OCI-LY1 (cell line): Measurements from ENCODE around the gene ILF3.

ENCODE experiments used
- H2AFZ ChIP-seq: fragments of 200-600 bp; sonication (generic), shearing (Covaris generic); 2 replicates; pipeline ENCODE4 v1.6.0; 2014; ENCODE audit warnings: antibody characterized with exemption, mild to moderate bottlenecking, low read length
- H3F3A ChIP-seq: fragments of 200-600 bp; sonication (generic), shearing (Covaris generic); 2 replicates; pipeline ENCODE4 v1.6.0; 2014; ENCODE audit warnings: mild to moderate bottlenecking, antibody characterized with exemption, low read length, moderate library complexity; ENCODE audit not compliant: insufficient read depth
- H3K27ac ChIP-seq: fragments of 200-600 bp; sonication (generic); 2 replicates; pipeline ENCODE4 v1.5.1; 2014; ENCODE audit warnings: low read length, mixed run types, mild to moderate bottlenecking, low read depth; ENCODE audit not compliant: poor library complexity, severe bottlenecking
- H3K27me3 ChIP-seq: fragments of 200-600 bp; sonication (generic); 2 replicates; pipeline ENCODE4 v1.6.0; 2014; ENCODE audit warnings: antibody characterized with exemption, mild to moderate bottlenecking, low read length, moderate library complexity; ENCODE audit not compliant: insufficient read depth
- H3K36me3 ChIP-seq: fragments of 200-600 bp; sonication (generic); 2 replicates; pipeline ENCODE4 v1.6.1; 2014; ENCODE audit warnings: mild to moderate bottlenecking, antibody characterized with exemption, low read length, moderate library complexity, mixed read lengths; ENCODE audit not compliant: insufficient read depth
- H3K4me1 ChIP-seq: fragments of 200-600 bp; sonication (generic); 2 replicates; pipeline ENCODE4 v1.5.1; 2014; ENCODE audit warnings: mild to moderate bottlenecking, low read length, moderate library complexity; ENCODE audit not compliant: insufficient read depth, severe bottlenecking
- H3K4me2 ChIP-seq: fragments of 200-600 bp; sonication (generic), shearing (Covaris generic); 2 replicates; pipeline ENCODE4 v1.6.1; 2014; ENCODE audit warnings: low read length
- H3K4me3 ChIP-seq: fragments of 200-600 bp; sonication (generic); 2 replicates; pipeline ENCODE4 v1.5.1; 2014; ENCODE audit warnings: low read length, low read depth, mild to moderate bottlenecking, mixed read lengths; ENCODE audit not compliant: poor library complexity, severe bottlenecking
- H3K79me2 ChIP-seq: fragments of 200-600 bp; shearing (Covaris generic); 2 replicates; pipeline ENCODE4 v1.6.1; 2016; ENCODE audit warnings: mixed run types, low read length, mixed read lengths; ENCODE audit not compliant: insufficient read depth
- H3K9ac ChIP-seq: fragments of 200-600 bp; sonication (generic), shearing (Covaris generic); 2 replicates; pipeline ENCODE4 v1.6.1; 2014; ENCODE audit warnings: mild to moderate bottlenecking, low read length, mixed read lengths
- H3K9me2 ChIP-seq: fragments of 200-600 bp; sonication (generic), shearing (Covaris generic); 2 replicates; pipeline ENCODE4 v1.6.1; 2014; ENCODE audit warnings: low read depth, mild to moderate bottlenecking, low read length, mixed read lengths
- H3K9me3 ChIP-seq: fragments of 200-600 bp; shearing (Covaris generic); 2 replicates; pipeline ENCODE4 v1.6.1; 2014; ENCODE audit warnings: low read length, mixed read lengths
- H4K20me1 ChIP-seq: fragments of 200-600 bp; sonication (generic), shearing (Covaris generic); 2 replicates; pipeline ENCODE4 v1.6.0; 2016; ENCODE audit warnings: mild to moderate bottlenecking, low read length; ENCODE audit not compliant: insufficient read depth
- CTCF ChIP-seq: fragments of 200-600 bp; sonication (generic), shearing (Covaris generic); IDR thresholded peaks from 2 replicates; pipeline ENCODE4 v1.5.1; 2017; ENCODE audit warnings: mild to moderate bottlenecking, antibody characterized with exemption, low read length, moderate library complexity, mixed read lengths
- EZH2 ChIP-seq: fragments of 200-600 bp; sonication (generic), shearing (Covaris generic); IDR thresholded peaks from 2 replicates; pipeline ENCODE4 v1.8.0; 2017; ENCODE audit warnings: borderline replicate concordance, mixed run types, mild to moderate bottlenecking, antibody characterized with exemption, low read length, moderate library complexity, mixed read lengths

ILF3 gene

GRCh38 chr19:10677751-10678150, 23.6 kb downstream of the ILF3 start:
- H3K27me3 ChIP-seq = no peaks in the 10 kb centered on the region
- H3K36me3 ChIP-seq = peaks cover 95% of the 10 kb centered on the region
- H4K20me1 ChIP-seq = no peaks in the 10 kb centered on the region
- no peaks in the 10 kb centered on the region for H3K4me1 ChIP-seq
- H3K9ac ChIP-seq = no peak overlapping the region
- no peak for TF ChIP-seq CTCF
- H3K9me3 ChIP-seq = no peaks in the 10 kb centered on the region
- no peak overlapping the region for H3K4me2 ChIP-seq
- 0 out of 2 replicates have a peak, but pooled peaks cover 6% of the 10 kb centered on the region for H3K79me2 ChIP-seq
- H3F3A ChIP-seq = 0 out of 2 replicates have a peak, but pooled peaks cover 5% of the 10 kb centered on the region
- no peak overlapping the region for H2AFZ ChIP-seq
- no peak overlapping the region for H3K27ac ChIP-seq
- H3K4me3 ChIP-seq = no peak overlapping the region
- H3K9me2 ChIP-seq = no peaks in the 10 kb centered on the region

GRCh38 chr19:10678813-10679212, 24.7 kb downstream of the ILF3 start:
- Histone ChIP-seq H3K79me2 (0 out of 2 replicates have a peak, but pooled peaks cover 6% of the 10 kb centered on the region), H3K4me1 (no peaks in the 10 kb centered on the region), H3F3A (0 out of 2 replicates have a peak, but pooled peaks cover 5% of the 10 kb centered on the region), H4K20me1 (no peaks in the 10 kb centered on the region), H3K4me3 (no peak overlapping the region), H3K9ac (no peak overlapping the region), H3K36me3 (peaks cover 95% of the 10 kb centered on the region), H3K9me2 (no peaks in the 10 kb centered on the region), H3K9me3 (no peaks in the 10 kb centered on the region), H3K4me2 (no peak overlapping the region), H3K27ac (no peak overlapping the region), H2AFZ (no peak overlapping the region), H3K27me3 (no peaks in the 10 kb centered on the region)
- no peak for TF ChIP-seq EZH2

GRCh38 chr19:10679743-10680142, 25.6 kb downstream of the ILF3 start:
- Histone ChIP-seq H3K9me2 (no peaks in the 10 kb centered on the region), H3K27ac (no peak overlapping the region), H2AFZ (no peak overlapping the region), H3K4me1 (no peaks in the 10 kb centered on the region), H3K9ac (no peak overlapping the region), H3K79me2 (0 out of 2 replicates have a peak, but pooled peaks cover 4% of the 10 kb centered on the region), H3F3A (0 out of 2 replicates have a peak, but pooled peaks cover 5% of the 10 kb centered on the region), H3K36me3 (peaks cover 96% of the 10 kb centered on the region), H4K20me1 (no peaks in the 10 kb centered on the region), H3K27me3 (no peaks in the 10 kb centered on the region), H3K4me2 (no peak overlapping the region), H3K9me3 (no peaks in the 10 kb centered on the region), H3K4me3 (no peak overlapping the region)
- no peak for TF ChIP-seq EZH2
- TF ChIP-seq CTCF = no peak

- H3K4me3 ChIP-seq = no peak overlapping the region
- H3F3A ChIP-seq = 0 out of 2 replicates have a peak, but pooled peaks cover 5% of the 10 kb centered on the region
- H3K4me1 ChIP-seq = no peaks in the 10 kb centered on the region
- H3K4me2 ChIP-seq = no peak overlapping the region
- no peaks in the 10 kb centered on the region for H3K27me3 ChIP-seq
- no peaks in the 10 kb centered on the region for H3K79me2 ChIP-seq
- no peaks in the 10 kb centered on the region for H3K9me3 ChIP-seq
- no peak overlapping the region for H2AFZ ChIP-seq
- H4K20me1 ChIP-seq = no peaks in the 10 kb centered on the region
- peaks cover 96% of the 10 kb centered on the region for H3K36me3 ChIP-seq
- H3K9ac ChIP-seq = no peak overlapping the region
- H3K27ac ChIP-seq = no peak overlapping the region
- no peaks in the 10 kb centered on the region for H3K9me2 ChIP-seq
- TF ChIP-seq CTCF (no peak), EZH2 (no peak)
These were observed 26.5 kb downstream of the ILF3 start for GRCh38 chr19:10680545-10681135.
